Measurements from ENCODE around the gene PARP6.
A peak's percentile ranks its signal among the peaks of the same experiment; 100 is the strongest.

The PARP6 gene

GRCh38 chr15:72231066-72231832 lies 41.1 kb downstream of the PARP6 start, which contains the start of gene PKM:
Gene PKM (minus strand): TSS chr15:72231190. CDS start chr15:72219097, 12,093 bp downstream.
- no peaks in the 10 kb centered on the region for H3K36me3 Mint-ChIP-seq (ENCODE audit: low read depth)
- H3K9me3 Mint-ChIP-seq, result no peaks in the 10 kb centered on the region
- H3K27ac Mint-ChIP-seq, result peak within 1 kb of the TSS; percentile 93 to 98 (median 97)
- H3K4me3 Mint-ChIP-seq, result peak within 1 kb of the TSS; percentile 94 to 96 (median 95)
- H3K4me1 Mint-ChIP-seq, result peaks cover 48% of the 10 kb centered on the region
- H3K27me3 Mint-ChIP-seq (ENCODE audit: low read depth), result no peaks in the 10 kb centered on the region
- TF ChIP-seq CTCF (IDR thresholded peaks at IDR 0.05; ENCODE audit: unreplicated experiment in 3 of 3), result no peak

GRCh38 chr15:72230197-72231065 lies 41.9 kb downstream of the PARP6 start:
- peaks cover 6% of the 10 kb centered on the region for H3K36me3 Mint-ChIP-seq (ENCODE audit: low read depth)
- peak overlapping the region; percentile 93 to 98 (median 97) for H3K27ac Mint-ChIP-seq
- TF ChIP-seq CTCF (IDR thresholded peaks at IDR 0.05; ENCODE audit: unreplicated experiment in 3 of 3), result no peak
- no peaks in the 10 kb centered on the region for H3K27me3 Mint-ChIP-seq (ENCODE audit: low read depth)
- H3K9me3 Mint-ChIP-seq, result no peaks in the 10 kb centered on the region
- H3K4me3 Mint-ChIP-seq, result peak overlapping the region; percentile 94 to 96 (median 95)
- peaks cover 55% of the 10 kb centered on the region for H3K4me1 Mint-ChIP-seq

GRCh38 chr15:72229947-72230196 lies 42.5 kb downstream of the PARP6 start:
- peak overlapping the region; percentile 97 to 99 (median 98) for H3K27ac Mint-ChIP-seq
- H3K9me3 Mint-ChIP-seq, result no peaks in the 10 kb centered on the region
- peak overlapping the region; percentile 99 for H3K4me3 Mint-ChIP-seq
- TF ChIP-seq CTCF (IDR thresholded peaks at IDR 0.05; ENCODE audit: unreplicated experiment in 3 of 3), result no peak
- peaks cover 58% of the 10 kb centered on the region for H3K4me1 Mint-ChIP-seq
- peaks cover 8% of the 10 kb centered on the region for H3K36me3 Mint-ChIP-seq (ENCODE audit: low read depth)
- H3K27me3 Mint-ChIP-seq (ENCODE audit: low read depth), result no peaks in the 10 kb centered on the region

GRCh38 chr15:72229076-72229946 lies 43.0 kb downstream of the PARP6 start:
- peaks cover 57% of the 10 kb centered on the region for H3K4me1 Mint-ChIP-seq
- H3K36me3 Mint-ChIP-seq (ENCODE audit: low read depth), result peaks cover 10% of the 10 kb centered on the region
- H3K27ac Mint-ChIP-seq, result peak overlapping the region; percentile 97 to 99 (median 98)
- peak overlapping the region; percentile 99 for H3K4me3 Mint-ChIP-seq
- no peak for TF ChIP-seq CTCF (IDR thresholded peaks at IDR 0.05; ENCODE audit: unreplicated experiment in 3 of 3)
- no peaks in the 10 kb centered on the region for H3K9me3 Mint-ChIP-seq
- H3K27me3 Mint-ChIP-seq (ENCODE audit: low read depth), result no peaks in the 10 kb centered on the region

GRCh38 chr15:72227720-72228119 lies 44.6 kb downstream of the PARP6 start:
- H3K36me3 Mint-ChIP-seq (ENCODE audit: low read depth), result peaks cover 22% of the 10 kb centered on the region
- no peaks in the 10 kb centered on the region for H3K9me3 Mint-ChIP-seq
- no peaks in the 10 kb centered on the region for H3K27me3 Mint-ChIP-seq (ENCODE audit: low read depth)
- H3K4me3 Mint-ChIP-seq, result peak overlapping the region; percentile 99
- peak overlapping the region; percentile 97 to 99 (median 98) for H3K27ac Mint-ChIP-seq
- peaks cover 67% of the 10 kb centered on the region for H3K4me1 Mint-ChIP-seq
- no peak for TF ChIP-seq CTCF (IDR thresholded peaks at IDR 0.05; ENCODE audit: unreplicated experiment in 3 of 3)

Measured in nephron (organoid).